HG03139 (cell line): Measurements from ENCODE around the gene STX17.

Experiments used
- ATAC-seq: cut with Tn5 transposase; IDR thresholded peaks from one replicate; pipeline ENCODE4 v1.9.1; 2021; ENCODE audit not compliant: unreplicated experiment

STX17 gene

DNA sequence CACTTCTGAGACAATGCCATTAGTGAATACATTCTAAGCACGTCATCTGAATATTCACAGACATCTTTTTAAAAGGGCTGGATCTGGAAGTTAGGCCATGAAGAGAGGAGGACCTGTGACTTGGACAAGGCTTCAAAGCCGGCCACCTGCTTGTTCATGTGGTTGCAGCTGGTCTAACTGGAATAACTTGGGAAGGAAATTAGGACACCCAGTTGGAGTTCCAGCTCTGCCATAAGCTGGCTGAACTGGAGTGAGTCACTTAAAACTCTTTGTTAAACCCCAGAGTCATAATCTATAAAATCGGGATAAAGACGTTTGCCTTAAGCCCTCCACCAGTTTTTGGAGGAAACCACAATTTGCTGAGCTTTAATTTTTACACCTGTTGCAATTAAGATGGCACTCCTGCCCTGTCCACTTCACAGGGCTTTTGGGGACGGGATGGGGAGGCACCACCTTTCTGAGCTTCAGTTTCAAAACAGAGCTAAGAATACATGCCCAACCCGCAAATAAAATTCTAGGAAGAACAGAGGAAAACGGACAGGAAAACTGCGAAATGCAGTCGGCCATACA is 536 bp upstream of the STX17 start:
- peak; percentile 3 for ATAC-seq

DNA sequence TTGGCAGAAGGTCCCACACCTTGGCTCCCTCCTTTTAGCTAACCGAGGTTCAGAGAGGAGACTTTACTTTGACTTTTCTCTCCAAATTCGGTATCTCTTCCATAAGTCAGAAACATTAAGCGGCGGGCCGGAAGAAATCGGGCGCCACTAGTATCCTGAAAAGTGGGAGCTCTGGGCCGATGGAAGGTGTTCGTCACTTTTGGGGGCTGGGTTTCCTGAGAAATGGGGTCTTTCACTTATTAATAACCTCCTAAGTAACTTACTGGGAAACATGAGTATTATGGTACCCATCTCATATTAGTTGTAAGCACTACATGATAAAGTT is 716 bp downstream of the STX17 start:
- no peak for ATAC-seq

DNA sequence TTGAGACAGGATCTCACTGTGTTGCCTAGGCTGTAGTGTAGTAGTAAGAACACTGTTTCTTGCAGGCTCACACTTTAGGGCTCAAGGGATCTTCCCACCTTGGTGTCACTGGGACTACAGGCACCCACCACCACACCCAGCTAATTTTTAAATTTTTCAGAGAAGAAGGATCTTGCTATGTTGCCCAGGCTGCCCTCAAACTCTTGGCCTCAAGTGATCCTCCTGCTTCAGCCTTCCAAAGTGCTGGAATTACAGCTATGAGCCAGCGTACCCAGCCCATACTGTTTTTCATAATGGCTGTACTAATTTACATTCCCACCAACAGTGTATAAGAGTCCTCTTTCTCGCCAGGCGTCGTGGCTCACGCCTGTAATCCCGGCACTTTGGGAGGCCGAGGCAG is 5.1 kb downstream of the STX17 start:
- ATAC-seq: no peak

DNA sequence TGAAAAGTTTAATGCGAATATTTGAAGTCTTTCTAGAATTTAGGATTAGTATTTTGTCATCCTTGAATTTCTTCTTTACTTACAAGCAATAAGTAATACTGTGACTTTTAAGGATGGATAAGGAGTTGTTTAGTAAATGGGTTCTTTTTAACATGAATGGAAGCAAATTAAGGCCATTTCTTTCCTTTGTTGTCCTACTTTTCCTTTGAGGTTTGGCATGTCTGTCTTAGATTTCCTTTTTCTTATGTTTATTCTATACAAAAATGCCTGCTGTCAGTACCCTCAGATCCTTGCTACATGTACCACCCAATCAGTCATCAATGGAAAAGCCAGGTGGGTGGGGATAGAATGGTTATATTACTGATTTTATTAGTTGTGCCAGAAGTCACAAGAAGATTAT is 10.2 kb downstream of the STX17 start:
- ATAC-seq: no peak

DNA sequence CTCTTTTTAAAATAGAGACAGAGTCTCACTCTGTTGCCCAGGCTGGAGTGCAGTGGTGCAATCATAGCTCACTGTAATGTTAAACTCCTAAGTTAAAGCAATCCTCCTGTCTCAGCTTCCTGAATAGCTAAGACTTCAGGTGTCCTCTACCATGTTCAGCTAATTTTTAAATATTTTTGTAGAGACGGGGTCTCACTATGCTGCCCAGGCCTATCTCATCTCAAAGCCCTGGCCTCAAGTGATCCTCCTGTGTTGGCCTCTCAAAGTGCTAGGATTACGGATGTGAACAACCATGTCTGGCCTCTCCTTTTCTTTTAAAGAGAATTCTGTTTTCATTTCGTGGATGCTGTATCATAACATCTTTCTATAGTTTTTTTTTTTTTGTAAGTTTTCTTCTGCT is 11.7 kb downstream of the STX17 start:
- no peak for ATAC-seq

DNA sequence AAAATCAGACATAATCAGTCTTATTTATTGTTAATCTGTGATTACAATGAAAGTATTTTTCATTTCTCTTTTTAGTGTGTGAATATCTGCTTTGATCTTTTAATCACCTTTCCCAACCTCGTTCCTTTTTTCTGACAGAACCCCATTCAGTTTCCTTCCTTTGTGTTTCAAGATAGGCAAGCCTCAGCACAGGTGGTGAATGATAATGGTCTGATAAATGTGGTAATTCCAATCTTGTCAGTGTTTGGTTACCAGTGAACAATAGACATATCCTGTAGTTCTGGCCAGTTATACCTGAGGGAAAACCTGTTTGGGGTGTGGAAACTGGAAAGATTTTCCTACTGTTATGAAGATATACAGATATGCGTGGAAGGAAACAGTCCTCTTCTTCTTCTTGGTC is 13.5 kb downstream of the STX17 start:
- ATAC-seq: no peak

DNA sequence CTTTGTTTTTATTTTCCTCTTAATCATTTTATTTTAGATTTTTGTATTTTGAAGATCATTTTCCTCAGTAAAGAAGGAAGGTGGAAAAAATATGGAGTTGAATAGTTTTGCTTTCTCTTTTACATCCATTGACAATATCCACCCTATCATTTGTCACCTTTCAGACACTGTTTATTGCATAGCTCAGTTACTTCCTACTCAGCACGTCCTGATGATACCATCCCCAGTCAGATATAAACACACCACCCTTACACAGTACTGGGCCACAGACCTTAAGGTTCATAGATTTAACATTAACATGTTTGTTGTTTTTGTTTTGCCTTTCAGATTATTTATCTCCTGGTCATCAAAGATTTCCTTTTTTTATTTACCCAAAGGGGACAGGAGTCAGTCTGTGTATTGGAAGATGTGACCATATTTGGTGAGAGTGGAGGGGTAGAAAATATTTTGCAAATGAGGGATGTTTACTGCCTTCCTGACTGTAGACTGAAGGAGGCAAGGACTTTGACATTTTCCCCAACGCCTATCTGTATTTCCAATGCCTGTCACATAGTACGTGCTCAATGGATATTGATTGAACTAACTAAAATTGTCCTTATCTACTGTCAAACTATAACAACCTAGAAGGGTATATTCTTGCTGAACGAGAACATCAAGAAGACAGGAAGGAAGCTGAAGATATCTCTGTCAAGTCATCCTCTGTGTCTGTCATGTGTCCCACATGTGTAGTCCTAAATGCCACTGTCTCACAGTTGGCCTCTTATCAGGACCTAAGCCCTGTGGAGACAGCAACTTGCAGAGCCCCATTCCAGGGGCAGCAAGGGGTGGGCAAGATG is 15.6 kb downstream of the STX17 start:
- no peak for ATAC-seq

DNA sequence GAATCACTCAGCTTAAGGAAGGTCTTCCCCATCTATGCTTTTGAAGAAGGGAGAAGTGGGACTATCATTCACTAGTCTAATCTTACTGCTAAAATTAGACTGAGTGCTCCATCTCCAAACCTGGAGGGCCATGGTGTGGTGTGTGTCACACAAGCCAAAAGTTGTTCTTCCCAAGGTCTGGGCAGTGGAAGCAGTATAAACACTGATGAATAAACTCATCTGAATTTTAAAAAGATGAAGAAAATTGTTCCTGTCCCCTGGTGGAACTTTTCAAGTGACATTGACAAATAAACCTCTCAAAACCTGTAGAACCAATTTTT is 16.2 kb downstream of the STX17 start:
- no peak for ATAC-seq

DNA sequence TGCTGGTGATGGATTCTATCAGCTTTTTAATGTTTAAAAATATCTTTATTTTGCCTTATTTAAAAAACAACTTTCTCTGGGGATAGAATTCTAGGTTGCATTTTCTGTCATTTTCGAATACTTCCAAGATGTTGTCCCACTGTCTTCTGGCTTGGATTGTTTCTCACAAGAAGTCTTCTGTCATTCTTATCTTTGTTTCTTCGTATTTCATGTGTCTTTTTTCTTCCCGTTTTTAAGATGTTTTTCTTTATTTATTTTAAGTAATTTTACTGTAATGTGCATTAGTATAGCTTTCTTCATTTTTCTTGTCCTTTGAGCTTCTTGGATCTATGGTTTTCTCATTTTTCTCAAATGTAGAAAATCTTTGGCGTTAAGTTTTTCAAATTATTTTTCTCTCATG is 19.1 kb downstream of the STX17 start:
- no peak for ATAC-seq

DNA sequence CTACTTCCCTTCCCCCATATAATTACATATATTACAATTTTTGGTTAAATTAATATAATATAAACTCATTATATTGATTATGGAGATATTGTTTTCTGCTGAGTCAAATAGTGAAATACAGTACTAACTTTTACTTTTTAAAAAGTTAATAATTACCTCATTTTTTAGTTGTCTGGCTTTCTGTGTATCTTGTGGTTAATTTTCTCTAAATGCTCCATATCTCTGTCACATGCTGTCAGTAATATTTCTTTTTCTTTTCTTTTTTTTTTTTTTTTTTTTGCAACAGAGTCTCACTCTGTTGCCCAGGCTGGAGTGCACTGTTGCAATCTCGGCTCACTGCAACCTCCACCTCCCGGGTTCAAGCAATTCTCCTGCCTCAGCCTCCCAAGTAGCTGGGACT is 23.2 kb downstream of the STX17 start:
- ATAC-seq: no peak

DNA sequence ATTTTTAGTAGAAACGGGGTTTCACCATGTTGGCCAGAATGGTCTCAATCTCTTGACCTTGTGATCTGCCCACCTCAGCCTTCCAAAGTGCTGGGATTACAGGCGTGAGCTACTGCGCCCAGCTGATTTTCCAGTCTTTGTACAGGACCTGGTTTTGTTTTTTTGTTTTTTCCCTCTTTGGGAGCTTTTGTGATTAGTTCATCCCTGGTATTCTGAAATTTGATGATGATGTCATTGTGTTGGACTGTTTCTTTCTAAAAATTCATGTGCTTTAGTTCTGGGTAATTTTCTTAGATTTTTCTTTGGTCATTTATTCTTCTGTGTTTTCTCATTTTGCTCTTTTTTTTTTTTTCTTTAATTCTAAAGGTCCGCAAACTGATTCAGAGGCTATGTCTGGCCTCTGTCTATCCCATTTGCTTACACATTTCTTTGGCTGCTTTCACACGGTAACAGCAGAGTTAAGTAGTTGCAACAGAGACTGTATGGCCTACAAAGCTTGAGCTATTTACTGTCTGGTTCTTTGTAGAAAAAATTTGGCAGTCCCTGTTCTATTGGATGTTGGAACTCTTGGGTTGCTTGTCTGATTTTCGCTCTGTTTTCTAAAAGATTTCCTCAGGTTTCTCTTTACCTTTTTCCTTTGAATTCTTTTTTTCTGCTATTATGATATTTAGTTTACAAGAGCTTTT is 24.8 kb downstream of the STX17 start:
- no peak for ATAC-seq

DNA sequence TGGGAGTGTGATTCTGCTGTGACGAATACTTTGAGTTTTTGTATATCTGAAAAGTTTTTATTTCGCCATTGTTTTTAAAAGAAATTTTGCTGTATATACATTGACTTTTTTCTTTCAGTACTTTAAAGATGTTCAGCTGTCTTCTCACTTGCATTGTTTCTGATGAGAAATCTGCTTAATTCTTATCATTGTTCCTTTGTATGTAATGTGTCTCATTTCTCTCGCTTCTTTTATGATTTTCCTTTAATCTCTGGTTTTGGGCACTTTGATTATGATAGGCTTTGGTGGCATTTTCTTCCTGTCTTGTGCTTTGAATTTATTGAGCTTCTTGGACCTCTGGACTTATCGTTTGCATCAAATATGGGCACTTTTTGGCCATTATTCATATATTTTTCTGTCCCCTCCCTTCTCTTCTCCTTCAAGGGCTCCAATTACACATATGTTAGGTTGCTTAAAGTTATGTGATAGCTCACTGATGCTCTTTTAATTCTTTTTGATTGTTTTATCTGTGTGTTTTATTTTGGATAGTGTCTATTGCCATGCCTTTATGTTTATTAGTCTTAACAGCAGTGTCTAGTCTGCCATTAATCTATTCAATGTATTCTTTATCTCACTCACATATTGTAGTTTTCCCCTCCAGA is 30.6 kb downstream of the STX17 start:
- ATAC-seq: no peak

DNA sequence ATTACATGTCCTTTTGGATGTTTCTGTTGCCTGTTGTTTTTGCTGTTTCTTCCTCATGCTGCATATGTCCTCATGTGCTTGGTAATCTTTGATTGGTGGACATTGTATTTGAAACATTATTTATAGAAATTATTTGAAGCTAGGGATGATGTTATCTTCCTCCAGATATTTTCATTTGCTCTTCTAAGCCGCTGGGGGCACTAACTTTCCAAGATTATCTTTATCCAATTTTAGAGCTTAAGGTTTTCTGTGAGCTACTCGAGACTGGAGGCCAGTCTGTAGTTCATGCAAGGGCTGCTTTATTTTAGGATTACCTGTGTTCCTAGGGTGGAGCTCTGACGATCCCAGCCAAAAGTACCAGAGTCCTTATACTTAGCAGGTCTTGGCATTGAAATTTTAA is 40.9 kb downstream of the STX17 start:
- no peak for ATAC-seq

DNA sequence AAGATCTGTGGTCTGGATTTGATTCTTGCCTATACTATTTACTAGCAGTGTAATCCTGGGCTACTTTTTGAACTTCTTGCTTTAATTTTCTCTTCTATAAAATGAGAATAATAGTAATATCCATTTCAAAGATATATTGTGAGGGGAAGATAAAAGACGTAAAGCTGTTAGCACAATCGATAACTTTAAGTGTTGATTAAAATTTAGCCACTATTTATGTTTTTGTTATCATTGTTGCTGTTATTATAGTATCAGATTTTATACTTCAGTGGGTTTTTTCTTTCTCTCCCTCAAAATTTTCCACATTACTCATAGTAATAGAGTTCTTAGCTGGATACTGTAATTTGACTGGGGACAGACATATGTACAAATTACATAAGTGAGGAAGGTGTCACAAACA is 42.0 kb downstream of the STX17 start:
- ATAC-seq: no peak

DNA sequence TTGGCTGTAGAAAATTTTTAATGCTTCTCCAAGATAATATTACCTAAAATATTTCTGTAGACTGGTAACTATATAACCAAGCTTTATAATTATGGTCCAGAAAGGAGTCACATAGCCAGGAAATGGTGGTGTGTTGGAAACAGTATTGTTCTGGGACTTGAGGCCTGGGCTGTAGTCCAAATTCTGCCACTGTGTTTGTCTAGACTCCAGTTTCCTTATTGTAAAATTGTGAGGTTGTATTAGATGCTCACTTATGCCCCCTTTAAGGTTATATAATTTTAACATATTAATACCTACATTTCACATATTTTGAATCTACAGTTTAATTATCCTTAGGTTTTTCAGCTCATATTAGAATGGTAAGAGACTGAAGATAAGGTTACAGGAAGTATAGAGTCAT is 42.4 kb downstream of the STX17 start:
- ATAC-seq: no peak

DNA sequence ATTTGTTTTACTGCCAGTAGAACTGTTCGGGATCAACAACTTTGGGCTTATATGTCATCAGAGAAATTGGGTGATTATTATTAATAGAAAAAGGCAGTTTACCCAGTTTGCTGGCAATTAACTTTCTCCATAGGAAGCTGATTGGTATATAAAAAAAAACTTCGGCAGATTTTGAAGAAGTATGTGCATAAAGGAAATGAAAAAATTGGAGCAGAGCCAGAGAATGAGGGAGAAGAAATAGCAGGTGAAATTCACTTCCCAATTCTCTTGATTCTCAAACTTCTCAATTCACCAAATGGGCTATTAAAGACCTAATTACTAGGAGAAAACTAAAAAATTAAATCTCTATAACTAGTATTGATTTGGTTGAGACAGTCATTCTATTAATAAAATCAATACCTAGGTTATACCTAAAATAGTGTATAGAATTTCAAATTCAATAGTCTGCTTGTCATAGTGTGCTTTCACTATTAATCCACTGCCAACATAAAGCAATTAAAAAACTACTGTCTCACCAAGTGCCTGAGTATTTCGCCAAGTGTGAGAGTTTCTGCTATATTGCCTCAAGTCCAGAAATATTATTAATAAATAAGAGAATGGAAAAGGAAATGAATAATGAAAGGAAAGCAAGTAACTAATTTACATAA is 47.5 kb downstream of the STX17 start:
- ATAC-seq: no peak

DNA sequence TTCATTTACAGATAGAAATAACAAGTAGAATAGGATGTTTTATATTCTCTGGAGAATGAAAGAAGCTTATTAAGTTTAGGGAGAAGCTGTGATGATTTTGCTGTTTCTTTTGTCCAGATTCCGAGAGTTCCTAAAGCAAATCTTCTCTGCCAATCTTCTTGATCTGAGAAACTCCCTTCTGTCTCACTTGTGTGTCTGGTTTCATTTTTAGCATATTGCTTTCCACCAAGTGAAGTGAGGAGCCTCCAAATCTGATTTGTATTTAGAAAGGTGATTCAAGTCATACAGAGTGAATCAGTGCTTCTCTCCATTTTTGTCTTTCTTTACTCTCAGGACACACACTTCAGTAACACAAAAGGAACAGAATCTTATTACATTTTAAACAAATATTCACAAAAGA is 48.4 kb downstream of the STX17 start:
- no peak for ATAC-seq

DNA sequence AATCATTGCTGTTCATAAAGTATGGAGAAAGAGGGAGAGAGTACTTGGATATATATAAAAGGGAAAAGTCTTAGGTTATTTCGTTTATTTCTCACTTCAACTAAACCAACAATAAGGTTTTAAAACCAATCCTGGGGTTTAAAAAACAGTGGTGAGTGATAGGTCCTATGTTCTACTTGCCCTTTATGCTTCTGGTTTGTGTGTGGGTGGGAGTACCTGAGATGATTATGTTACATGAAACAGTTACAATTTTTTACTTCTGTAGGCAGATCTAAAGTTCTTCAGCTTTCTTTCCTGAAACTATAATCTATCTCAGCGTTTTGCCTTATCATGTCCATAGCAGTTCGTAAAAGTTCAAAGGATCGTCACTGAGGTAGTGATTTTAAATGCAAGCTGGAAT is 49.2 kb downstream of the STX17 start:
- no peak for ATAC-seq

DNA sequence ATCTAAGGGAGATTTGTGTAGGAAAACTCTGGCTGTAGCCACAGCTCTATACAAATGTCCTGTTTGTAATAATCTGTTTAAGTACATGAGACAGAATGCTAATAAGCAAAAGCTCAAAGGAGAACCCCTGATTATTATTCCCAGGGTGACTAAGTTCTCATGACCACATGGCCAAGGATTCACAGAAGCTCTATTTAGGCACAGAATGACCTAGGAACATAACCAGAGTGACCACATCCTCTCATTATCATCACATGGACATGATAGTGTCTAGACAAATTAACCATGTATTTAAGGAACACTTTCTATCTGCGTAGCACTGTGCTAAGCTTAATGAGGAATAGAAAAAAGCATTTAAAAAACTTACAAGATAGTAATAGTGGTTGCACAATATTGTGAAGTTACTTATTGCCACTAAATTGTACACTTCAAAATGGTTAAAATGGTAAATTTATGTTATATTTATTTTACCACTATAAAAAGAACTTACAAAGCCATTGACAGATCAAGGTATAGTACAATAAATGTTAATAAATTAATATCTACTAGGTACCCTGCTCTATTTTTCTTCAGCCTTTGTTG is 56.3 kb downstream of the STX17 start:
- ATAC-seq: no peak

DNA sequence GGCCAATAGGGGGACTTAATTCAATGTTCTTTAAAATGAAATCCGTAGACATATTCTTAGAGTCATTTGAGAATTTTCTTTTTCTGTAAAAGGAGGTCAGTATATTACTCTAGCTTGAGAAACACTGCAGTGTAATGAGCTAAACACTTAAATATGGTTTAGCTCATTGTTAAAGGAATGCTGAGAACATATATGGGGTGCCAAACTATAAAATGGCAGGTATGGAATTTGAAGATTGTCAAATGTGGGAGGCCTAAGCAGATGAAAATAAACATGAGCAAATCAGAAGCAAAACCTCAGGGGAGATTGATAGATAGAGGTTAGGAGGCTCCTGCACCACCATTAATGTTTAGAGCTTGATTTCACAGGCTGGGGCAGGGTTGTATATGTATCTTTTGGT is 57.9 kb downstream of the STX17 start:
- no peak for ATAC-seq

DNA sequence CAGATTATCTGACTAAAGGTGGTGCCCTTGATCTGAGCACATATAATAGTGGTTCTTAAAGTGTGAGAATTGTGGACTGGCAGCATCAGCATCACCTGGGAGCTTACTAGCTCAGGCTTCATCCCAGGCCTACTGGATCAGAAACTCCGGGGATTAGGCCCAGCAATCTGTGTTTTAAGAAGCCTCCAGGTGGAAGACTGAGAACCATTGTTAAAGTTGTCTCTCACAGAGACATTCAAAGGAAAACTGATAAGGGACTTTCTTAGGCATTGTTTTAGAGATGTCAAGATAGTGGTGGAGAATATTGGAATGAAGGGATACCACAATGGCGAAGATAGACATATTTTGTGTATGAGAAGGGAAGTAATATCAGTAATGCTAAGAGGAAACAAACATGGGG is 59.5 kb downstream of the STX17 start:
- ATAC-seq: no peak
